Renal pelvis (tissue), 4 donors: Measurements from ENCODE around the gene MSANTD1. TPM values are rescaled to one million over a fixed set of nuclear protein-coding genes. Genes with fewer than 3 reads are reported as not detected.
"Not testable (repeated sequence)": the region's sequence is repeated elsewhere in the genome, so short reads cannot be mapped to it uniquely, and the experiment has no call there.

Experiments used
- DNase-seq: peaks from one replicate; pipeline ENCODE4 v3.0.0-alpha.2; 2013
- polyA plus RNA-seq, 3 donors: library from polyadenylated mRNA; unstranded; fragments of 120-200 nt; gene quantifications; one replicate each; pipeline ENCODE4 v1.2.1, GENCODE V29; 2013; ENCODE audit not compliant: insufficient read length in 3 of 3

MSANTD1 gene
- polyA plus RNA-seq, 3 donors = 0.57 to 1.1 (median 0.84) TPM

DNA sequence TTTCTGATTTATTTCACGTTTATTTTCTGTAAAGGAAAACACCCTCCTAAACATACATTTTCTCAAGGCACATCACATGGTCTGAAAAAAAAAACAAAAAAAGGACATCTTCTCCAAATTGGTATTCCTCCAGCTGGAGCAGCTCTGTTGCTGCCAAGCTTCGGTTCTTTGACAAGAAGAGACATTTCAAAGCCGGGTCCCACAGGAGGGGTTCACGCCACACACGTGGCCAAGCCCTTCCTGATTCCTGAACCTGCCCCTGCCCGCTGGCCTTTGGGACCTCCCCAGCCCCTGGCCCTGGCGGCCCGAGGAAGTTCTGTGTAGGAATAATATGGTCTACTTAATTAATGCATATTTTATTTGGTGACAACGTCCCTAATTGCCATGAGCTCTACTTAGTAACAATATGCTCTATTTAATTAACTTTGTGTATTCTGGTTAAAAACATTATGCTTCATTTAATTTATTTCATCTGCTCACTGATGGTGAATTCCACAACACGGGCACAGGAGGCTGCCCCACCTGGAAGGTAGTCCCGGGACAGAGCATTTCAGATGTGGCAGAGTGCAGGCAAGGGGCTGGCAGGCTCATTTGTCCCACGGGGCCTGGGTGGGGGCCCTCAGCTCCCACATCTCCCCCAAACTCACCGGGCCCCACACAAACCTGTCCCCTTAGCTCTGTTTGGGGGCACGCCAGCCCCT lies 38.5 kb downstream of the MSANTD1 start:
- no peak for DNase-seq

DNA sequence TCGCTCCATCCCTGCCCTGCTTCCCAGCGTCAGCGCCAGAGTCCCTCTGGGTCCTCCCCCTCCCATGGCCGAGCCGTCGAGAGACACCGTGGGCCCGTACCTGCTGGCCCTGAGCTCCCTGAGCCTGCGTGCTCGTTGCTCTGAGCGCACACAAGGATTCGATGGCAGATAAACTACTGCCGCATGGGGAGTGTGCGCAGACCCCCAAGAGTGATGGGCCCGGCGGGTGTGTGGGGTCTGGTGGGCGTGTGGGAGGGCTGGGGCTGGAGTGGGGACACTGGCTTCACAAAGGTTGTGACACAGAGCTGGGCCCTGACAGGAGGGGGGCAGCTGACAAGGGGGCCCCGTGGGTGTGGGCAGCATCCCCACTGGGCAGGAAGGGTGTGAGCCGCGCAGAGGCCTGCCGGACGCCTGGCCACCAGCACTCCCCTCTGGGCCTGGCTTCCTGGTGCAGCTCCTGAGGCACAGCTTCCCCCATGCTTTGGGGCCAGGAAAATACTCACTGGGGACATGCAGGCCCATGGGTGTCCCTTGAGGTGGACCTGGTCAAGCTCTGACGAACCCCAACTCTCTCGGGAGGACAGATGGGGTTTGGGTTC lies 39.1 kb downstream of the MSANTD1 start:
- DNase-seq = no peak

GRCh38 chr4:3288571-3289094 lies 39.7 kb downstream of the MSANTD1 start:
- no peak for DNase-seq

DNA sequence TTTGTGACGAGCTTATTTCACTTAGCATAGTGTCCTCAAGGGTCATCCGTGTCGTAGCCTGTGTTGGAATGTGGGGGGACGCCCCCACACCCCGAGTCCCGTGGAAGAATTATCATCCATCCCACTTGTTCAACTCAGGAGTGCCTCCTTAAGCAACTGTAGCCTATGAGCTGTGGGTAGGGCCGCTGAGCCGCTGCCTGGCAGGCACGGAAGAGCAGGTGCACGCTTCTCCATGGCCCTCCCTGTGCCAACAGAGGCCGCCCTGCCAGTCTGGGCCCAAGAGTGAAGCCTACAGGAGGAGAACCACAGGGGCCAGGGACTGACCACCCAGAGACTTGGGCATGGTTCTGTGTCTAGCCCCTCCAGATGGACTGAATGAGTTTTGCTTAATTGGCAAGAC lies 41.5 kb downstream of the MSANTD1 start:
- no peak for DNase-seq

GRCh38 chr4:3290889-3291321 lies 41.9 kb downstream of the MSANTD1 start:
- DNase-seq = no peak

DNA sequence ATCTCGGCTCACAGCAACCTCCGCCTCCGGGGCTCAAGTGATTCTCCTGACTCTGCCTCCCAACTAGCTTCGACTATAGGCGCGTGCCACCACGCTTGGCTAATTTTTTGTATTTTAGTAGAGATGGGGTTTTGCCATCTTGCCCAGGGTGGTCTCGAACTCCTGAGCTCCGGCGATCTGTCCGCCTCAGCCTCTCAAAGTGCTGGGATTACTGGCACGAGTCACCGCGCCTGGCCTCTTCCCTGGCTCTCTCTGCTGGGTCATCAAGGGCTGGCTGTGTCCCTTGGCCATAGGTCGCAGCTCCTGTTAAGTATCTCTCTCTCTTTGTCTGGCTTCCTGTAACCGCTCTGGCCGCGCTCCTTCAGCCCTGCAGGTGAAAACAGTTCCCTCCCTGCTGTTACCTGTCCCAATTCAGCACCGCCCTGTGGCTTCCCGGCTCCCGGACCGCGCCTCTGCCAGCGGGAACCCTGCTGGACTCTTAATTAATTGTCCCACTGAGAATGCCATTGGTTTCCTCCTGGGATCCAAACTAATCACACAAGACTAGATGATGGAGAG lies 42.5 kb downstream of the MSANTD1 start:
- no peak for DNase-seq

GRCh38 chr4:3291969-3292570 lies 43.1 kb downstream of the MSANTD1 start:
- DNase-seq = no peak

DNA sequence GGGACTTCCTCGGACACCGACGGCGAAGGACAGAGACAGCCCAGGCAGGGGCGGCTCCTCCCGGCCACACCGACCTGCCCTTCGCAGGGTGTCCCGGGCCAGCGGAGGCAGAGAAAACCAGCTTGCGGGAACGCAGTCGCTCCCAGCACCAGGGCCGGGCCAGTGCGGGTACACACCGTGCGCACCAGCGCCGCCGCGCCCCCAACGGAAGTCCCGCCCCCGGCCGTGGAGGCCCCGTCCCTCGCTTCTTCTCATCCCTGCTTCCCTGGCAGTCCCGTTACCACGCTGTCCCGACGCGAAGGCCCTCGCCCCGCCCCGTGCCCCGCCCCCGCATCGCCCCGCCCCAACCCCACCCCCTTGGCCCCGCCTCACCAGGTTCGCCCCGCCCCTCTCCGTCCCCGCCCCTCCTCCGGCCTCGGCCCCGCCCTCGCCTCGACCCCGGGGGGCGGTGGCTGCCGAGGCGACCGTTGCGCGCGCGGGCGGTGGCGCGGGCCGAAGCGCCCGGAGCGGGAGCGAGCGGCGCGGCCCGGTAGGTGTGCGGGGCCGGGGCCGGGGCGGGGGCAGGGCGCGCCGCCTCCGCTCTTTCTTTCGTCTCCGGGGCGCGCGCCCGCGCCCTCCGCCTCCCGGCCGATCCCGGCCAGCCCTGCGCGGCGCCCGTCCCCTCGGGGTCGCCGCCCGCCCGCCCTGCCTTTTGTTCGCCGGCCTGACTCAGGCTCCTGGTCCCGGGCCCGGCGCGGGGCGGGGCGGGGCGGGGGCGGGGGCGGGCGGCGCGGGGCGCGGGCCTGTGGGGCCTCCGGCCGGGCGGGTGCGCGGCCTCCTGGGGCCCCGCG lies 43.8 kb downstream of the MSANTD1 start, which contains the start of gene RGS12:
RGS12 (plus strand) TSS at position 451 of the 830 bp plus-strand sequence. CDS start 23,150 bp downstream, outside the sequence.
- peak; percentile 91 for DNase-seq

DNA sequence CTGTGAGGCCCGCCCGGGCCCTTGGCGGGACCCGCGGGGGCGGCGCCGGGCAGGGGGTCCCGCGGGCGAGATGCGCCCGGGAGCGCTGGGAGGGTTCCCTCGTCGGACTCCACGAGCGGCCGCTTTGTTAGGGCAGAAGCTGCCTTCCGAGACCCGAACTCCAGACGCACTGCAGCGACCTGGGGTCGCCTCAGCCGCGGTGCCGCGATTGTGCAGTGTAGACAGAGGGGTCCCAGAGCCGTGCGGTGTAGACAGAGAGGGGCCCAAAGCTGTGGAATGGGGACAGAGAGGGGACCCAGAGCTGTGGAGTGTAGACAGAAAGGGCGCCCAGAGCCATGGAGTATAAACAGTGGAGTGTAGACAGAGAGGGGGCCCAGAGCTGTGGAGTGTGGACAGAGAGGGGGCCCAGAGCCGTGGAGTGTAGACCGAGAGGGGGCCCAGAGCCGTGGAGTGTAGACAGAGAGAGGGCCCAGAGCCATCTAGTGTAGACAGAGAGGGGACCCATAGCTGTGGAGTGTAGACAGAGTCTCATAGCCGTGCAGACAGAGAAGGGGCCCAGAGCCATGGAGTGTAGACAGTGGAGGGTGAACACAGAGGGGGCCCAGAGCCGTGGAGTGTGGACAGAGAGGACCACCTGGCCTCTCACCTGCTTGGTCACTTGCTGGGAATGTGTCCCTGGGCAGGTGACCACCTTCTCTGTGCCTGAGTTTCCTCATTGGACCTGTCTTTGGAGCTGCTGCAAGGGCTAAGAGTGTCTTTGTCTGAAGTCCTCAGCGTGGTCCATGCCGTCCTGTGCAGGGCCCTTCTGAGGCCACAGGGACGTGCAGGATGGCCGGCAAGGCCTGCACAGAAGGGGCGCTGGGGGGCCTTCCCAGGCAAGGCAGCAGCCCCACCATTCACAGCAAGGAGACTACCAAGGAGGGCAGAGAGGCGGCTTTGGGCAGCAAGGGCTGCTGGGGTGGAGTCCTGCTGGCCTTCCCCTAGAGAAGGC lies 44.7 kb downstream of the MSANTD1 start:
- no peak for DNase-seq

DNA sequence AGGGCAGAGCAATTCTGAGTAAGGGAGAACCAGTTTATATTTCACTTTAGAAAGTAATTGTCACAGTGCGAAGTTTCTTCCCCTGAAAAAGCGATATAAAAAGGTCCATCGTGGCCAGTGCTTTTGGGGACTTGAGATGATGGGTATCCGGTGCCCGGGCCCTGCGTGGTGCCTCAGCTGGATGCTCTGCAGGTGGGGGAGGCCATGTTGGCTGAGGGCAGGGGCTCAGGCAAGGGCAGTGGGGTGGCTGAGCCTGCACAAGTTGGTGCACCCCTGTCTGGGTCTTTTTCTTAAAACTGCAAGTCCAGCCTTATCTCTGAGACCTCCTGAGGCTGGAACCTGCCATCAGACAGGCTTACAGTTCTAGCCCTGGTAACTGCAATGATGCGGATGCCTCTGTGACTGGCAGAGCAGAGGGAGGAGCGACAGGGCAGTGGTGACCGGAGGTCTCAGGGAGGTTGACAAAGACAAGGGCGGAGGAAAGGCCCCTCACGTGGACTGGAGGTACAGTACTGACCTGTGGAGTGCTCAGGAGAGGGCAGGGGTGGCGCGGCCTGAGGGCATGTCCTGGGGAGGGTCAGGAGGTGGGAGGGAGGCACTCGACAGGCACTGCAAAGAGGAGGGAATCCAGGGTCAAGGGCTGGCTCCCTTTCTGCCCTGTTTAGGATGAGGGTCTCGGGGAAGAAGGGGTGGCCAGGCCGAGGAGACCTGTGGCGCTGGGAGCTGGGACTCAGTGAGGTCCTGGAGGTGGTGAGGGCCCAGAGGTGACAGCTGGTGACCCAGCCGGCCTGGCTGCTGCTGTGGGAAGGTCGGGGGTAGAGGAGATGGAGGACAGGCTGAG lies 45.7 kb downstream of the MSANTD1 start:
- DNase-seq = no peak

GRCh38 chr4:3295837-3296624 lies 47.1 kb downstream of the MSANTD1 start:
- DNase-seq = no peak

DNA sequence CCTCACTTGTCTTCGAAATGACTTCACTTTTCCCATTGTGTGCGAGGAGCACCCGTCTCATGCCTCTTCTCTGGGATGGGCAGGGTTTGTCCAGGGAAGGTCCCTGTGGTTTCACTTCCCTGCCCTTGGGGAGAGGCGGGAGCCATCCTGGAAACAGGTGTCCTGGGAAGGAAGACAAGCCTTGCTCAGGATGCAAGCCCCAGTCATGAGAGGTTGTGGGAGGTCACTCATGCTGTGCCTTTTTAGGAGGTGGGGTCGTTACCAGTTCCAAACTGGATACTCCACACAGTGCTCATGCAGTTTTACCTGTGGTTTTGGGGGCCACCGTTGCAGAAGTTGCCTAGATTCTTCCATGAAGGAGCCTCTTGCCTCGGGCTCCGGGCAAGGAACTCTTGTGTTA lies 47.7 kb downstream of the MSANTD1 start:
- DNase-seq = no peak

DNA sequence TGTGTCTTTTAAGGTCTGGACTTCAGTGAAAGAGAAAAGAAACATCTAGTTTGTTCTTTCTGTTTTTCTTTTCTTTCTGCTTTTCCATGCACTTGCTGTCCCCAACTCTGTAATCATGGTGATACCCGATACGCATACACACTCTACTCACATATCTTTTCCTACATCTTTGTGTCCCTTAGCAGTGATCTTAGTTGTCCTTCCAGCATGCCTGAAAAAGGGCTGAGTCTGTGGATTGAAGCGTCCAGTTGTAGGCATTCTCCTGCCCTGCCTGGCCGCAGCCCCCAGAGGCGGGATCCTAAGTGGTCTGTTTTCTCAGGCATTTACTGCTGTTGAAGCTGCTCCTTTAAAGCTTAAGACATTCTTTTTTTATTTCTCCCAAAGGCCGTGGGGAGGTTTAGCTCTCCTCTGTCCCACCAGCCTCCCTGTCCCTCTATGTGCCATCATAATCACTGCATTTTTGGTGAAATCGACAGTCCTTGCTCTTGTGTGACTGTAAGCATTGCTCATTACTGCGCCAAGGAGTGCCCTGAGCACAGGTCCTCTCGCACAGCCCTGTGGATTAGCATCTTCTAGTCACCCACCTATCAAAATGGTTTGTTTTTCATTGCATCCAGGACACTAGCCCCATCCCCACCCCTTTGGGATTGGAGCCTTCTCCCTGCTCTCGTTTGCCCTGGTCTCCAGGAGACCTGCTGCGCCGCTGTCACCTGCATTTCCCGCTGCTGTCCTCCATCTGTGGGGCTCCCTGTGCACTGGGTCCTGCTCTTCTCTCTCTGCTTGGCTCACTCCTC lies 48.3 kb downstream of the MSANTD1 start:
- no peak for DNase-seq

GRCh38 chr4:3299122-3299975 lies 50.4 kb downstream of the MSANTD1 start:
- no peak for DNase-seq

GRCh38 chr4:3299976-3300671 lies 51.2 kb downstream of the MSANTD1 start:
- no peak for DNase-seq

DNA sequence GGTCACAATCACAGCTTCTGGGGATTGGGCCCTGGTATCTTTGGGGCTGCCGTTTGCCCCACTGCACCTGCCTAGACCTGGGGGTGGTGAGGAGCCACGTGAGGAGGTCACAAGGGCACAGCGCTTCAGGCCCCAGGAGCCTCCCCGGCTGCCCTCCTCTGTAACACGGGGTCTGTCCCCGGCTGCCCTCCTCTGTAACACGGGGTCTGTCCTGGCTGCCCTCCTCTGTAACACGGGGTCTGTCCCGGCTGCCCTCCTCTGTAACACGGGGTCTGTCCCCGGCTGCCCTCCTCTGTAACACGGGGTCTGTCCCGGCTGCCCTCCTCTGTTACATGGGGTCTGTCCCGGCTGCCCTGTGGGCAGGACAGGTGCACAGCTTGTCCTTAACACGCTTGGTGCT lies 51.9 kb downstream of the MSANTD1 start:
- DNase-seq = not testable (repeated sequence)
